ENCODE data around the gene NPPA.

The NPPA gene

GRCh38 chr1:11800391-11800755 is 47.2 kb downstream of the NPPA start:
- no peaks in the 10 kb centered on the region for H3K9me3 ChIP-seq (ENCODE audit: control insufficient read depth, insufficient read depth, low read length)
- no peak overlapping the region for H3K9ac ChIP-seq (ENCODE audit: low read depth, low read length)
- 0 out of 2 replicates have a peak, but pooled peaks cover 2% of the 10 kb centered on the region for H3K36me3 ChIP-seq (ENCODE audit: insufficient read depth, low read length)
- H3K4me1 ChIP-seq (ENCODE audit: insufficient read depth, low read length), result peaks cover 15% of the 10 kb centered on the region; the same call in 1 of the 2 replicates

- Histone ChIP-seq H3K9me3 (ENCODE audit: control insufficient read depth, insufficient read depth, low read length) (no peaks in the 10 kb centered on the region), H3K4me1 (ENCODE audit: insufficient read depth, low read length) (peaks cover 15% of the 10 kb centered on the region; the same call in 1 of the 2 replicates), H3K36me3 (ENCODE audit: insufficient read depth, low read length) (0 out of 2 replicates have a peak, but pooled peaks cover 2% of the 10 kb centered on the region), H3K9ac (ENCODE audit: low read depth, low read length) (no peak overlapping the region)
These were observed 47.7 kb downstream of the NPPA start for GRCh38 chr1:11799896-11800295.

- Histone ChIP-seq H3K4me1 (ENCODE audit: insufficient read depth, low read length) (peaks cover 11% of the 10 kb centered on the region; the same call in 1 of the 2 replicates), H3K9me3 (ENCODE audit: control insufficient read depth, insufficient read depth, low read length) (no peaks in the 10 kb centered on the region), H3K9ac (ENCODE audit: low read depth, low read length) (no peak overlapping the region), H3K36me3 (ENCODE audit: insufficient read depth, low read length) (0 out of 2 replicates have a peak, but pooled peaks cover 2% of the 10 kb centered on the region)
These were observed 48.5 kb downstream of the NPPA start for GRCh38 chr1:11799099-11799498.

GRCh38 chr1:11797525-11798216 is 49.9 kb downstream of the NPPA start:
- Histone ChIP-seq H3K4me1 (ENCODE audit: insufficient read depth, low read length) (peaks cover 7% of the 10 kb centered on the region; the same call in 1 of the 2 replicates), H3K9ac (ENCODE audit: low read depth, low read length) (no peak overlapping the region), H3K9me3 (ENCODE audit: control insufficient read depth, insufficient read depth, low read length) (no peaks in the 10 kb centered on the region), H3K36me3 (ENCODE audit: insufficient read depth, low read length) (0 out of 2 replicates have a peak, but pooled peaks cover 2% of the 10 kb centered on the region)

GRCh38 chr1:11796036-11796828 is 51.4 kb downstream of the NPPA start:
- no peak overlapping the region for H3K9ac ChIP-seq (ENCODE audit: low read depth, low read length)
- no peaks in the 10 kb centered on the region for H3K9me3 ChIP-seq (ENCODE audit: control insufficient read depth, insufficient read depth, low read length)
- H3K36me3 ChIP-seq (ENCODE audit: insufficient read depth, low read length), result 0 out of 2 replicates have a peak, but pooled peaks cover 2% of the 10 kb centered on the region
- H3K4me1 ChIP-seq (ENCODE audit: insufficient read depth, low read length), result no peaks in the 10 kb centered on the region

Data from ES-I3 (cell line).